CD4-positive, CD25-positive, alpha-beta regulatory T cell (primary cell): ENCODE data around the gene MAPT. TPM values are rescaled to one million over a fixed set of nuclear protein-coding genes. Genes with fewer than 3 reads are reported as not detected.
A peak's percentile ranks its signal among the peaks of the same experiment; 100 is the strongest.
"Not testable (repeated sequence)": the region's sequence is repeated elsewhere in the genome, so short reads cannot be mapped to it uniquely, and the experiment has no call there.

Experiments used
- ATAC-seq, 2 donors: fragments of 150-1000 bp; cut with Tn5 transposase; one replicate each; pipeline ENCODE4 v1.10.0; 2021; ENCODE audit warnings: low read depth in 2 of 2, moderate number of reproducible peaks in 2 of 2, moderate library complexity in 1 of 2
- DNase-seq, 3 donors: peaks; one replicate each; pipeline versions ENCODE4 v3.0.0 to v3.0.0-alpha.2; 2012 to 2022; ENCODE audit warnings: mixed read lengths in 1 of 3
- H3K27ac ChIP-seq: one replicate; pipeline ENCODE4 v1.7.0; 2013; ENCODE audit warnings: mild to moderate bottlenecking, low read length; ENCODE audit not compliant: insufficient read depth, poor library complexity, severe bottlenecking
- H3K27me3 ChIP-seq: one replicate; pipeline ENCODE4 v1.7.0; 2013; ENCODE audit warnings: low read length; ENCODE audit not compliant: control insufficient read depth, insufficient read depth
- H3K36me3 ChIP-seq: one replicate; pipeline ENCODE4 v1.7.0; 2013; ENCODE audit warnings: mild to moderate bottlenecking, low read length, moderate library complexity; ENCODE audit not compliant: control insufficient read depth, insufficient read depth
- H3K4me1 ChIP-seq: 2 replicates; pipeline ENCODE4 v1.7.0; 2013; ENCODE audit warnings: mild to moderate bottlenecking, low read length; ENCODE audit not compliant: insufficient read depth, control insufficient read depth, poor library complexity, severe bottlenecking
- H3K4me3 ChIP-seq: one replicate; pipeline ENCODE4 v1.7.0; 2013; ENCODE audit warnings: low read depth, mild to moderate bottlenecking, low read length, moderate library complexity
- H3K9me3 ChIP-seq, 2 experiments: 1 replicate in 1 of 2; 2 replicates in 1 of 2; pipeline ENCODE4 v1.7.0; 2013; ENCODE audit warnings: low read length in 2 of 2, mild to moderate bottlenecking in 1 of 2, moderate library complexity in 1 of 2; ENCODE audit not compliant: control insufficient read depth in 2 of 2
- H3K27ac Mint-ChIP-seq, 3 donors: one replicate each; pipeline ENCODE4 v1.8.0; 2020 to 2022; ENCODE audit warnings: mild to moderate bottlenecking in 3 of 3, mixed read lengths in 3 of 3, moderate library complexity in 2 of 3
- H3K27me3 Mint-ChIP-seq: one replicate; pipeline ENCODE4 v1.8.0; 2022; ENCODE audit warnings: mild to moderate bottlenecking, mixed read lengths
- H3K36me3 Mint-ChIP-seq: one replicate; pipeline ENCODE4 v1.8.0; 2020; ENCODE audit warnings: mixed read lengths
- H3K4me1 Mint-ChIP-seq, 4 donors: one replicate each; pipeline ENCODE4 v1.8.0; 2020 to 2022; ENCODE audit warnings: mixed read lengths in 4 of 4, mild to moderate bottlenecking in 1 of 4
- H3K4me3 Mint-ChIP-seq, 4 donors: one replicate each; pipeline ENCODE4 v1.8.0; 2020 to 2022; ENCODE audit warnings: mild to moderate bottlenecking in 4 of 4, mixed read lengths in 4 of 4, moderate library complexity in 3 of 4
- H3K9me3 Mint-ChIP-seq, 7 donors: one replicate each; pipeline ENCODE4 v1.8.0; 2020 to 2022; ENCODE audit warnings: mixed read lengths in 7 of 7, mild to moderate bottlenecking in 3 of 7, moderate library complexity in 2 of 7
- polyA plus RNA-seq, 4 donors: library from polyadenylated mRNA; unstranded; fragments of 300-500 nt; fragmentation: Illumina TruSeq; gene quantifications; one replicate each; pipeline ENCODE4 v1.2.3, GENCODE V29; 2021
- total RNA-seq: library from RNA; stranded (reverse); gene quantifications from one replicate; pipeline ENCODE4 v1.2.3, GENCODE V29; 2022

MAPT gene
- total and polyA plus RNA-seq, 5 donors from 2014 or later: 0.05 to 0.69 (median 0.16) TPM; not detected in 2

GRCh38 chr17:45852535-45853297, 41.6 kb upstream of the MAPT start:
- Mint-ChIP-seq H3K4me1 (peaks cover 0 to 4% (median 3%) of the 10 kb centered on the region in 4 donors), H3K36me3 (no peaks in the 10 kb centered on the region), H3K27ac (no peak overlapping the region), H3K9me3 (peaks cover 0 to 6% (median 0%) of the 10 kb centered on the region in 7 donors), H3K4me3 (peak overlapping the region in 1 of 4 donors; percentile 14), H3K27me3 (peaks cover 24% of the 10 kb centered on the region)
- Histone ChIP-seq H3K4me3 (no peak overlapping the region), H3K9me3 (no peaks in the 10 kb centered on the region), H3K27me3 (peaks cover 3% of the 10 kb centered on the region), H3K4me1 (no peaks in the 10 kb centered on the region), H3K27ac (no peak overlapping the region), H3K36me3 (no peaks in the 10 kb centered on the region)
- ATAC-seq: no peak
- DNase-seq: peak; percentile 23 to 64 (median 32)

GRCh38 chr17:45854209-45854608, 40.1 kb upstream of the MAPT start:
- H3K4me1 Mint-ChIP-seq: peaks cover 0 to 4% (median 3%) of the 10 kb centered on the region in 4 donors
- ATAC-seq (no peak), DNase-seq (no peak)
- Histone ChIP-seq H3K9me3 (no peaks in the 10 kb centered on the region), H3K27me3 (peaks cover 3% of the 10 kb centered on the region), H3K4me1 (no peaks in the 10 kb centered on the region), H3K36me3 (no peaks in the 10 kb centered on the region), H3K4me3 (no peak overlapping the region), H3K27ac (no peak overlapping the region)
- no peaks in the 10 kb centered on the region for H3K36me3 Mint-ChIP-seq
- H3K9me3 Mint-ChIP-seq: peaks cover 0 to 3% (median 0%) of the 10 kb centered on the region in 7 donors
- peaks cover 33% of the 10 kb centered on the region for H3K27me3 Mint-ChIP-seq
- no peak overlapping the region for H3K27ac Mint-ChIP-seq
- no peak overlapping the region for H3K4me3 Mint-ChIP-seq

GRCh38 chr17:45855691-45856336, 38.5 kb upstream of the MAPT start:
- Histone ChIP-seq H3K9me3 (no peaks in the 10 kb centered on the region), H3K4me1 (no peaks in the 10 kb centered on the region), H3K27ac (no peak overlapping the region), H3K36me3 (no peaks in the 10 kb centered on the region), H3K27me3 (peaks cover 3% of the 10 kb centered on the region), H3K4me3 (no peak overlapping the region)
- Mint-ChIP-seq H3K27me3 (peaks cover 30% of the 10 kb centered on the region), H3K36me3 (no peaks in the 10 kb centered on the region), H3K27ac (no peak overlapping the region), H3K9me3 (peaks cover 0 to 3% (median 0%) of the 10 kb centered on the region in 7 donors), H3K4me1 (peaks cover 0 to 4% (median 3%) of the 10 kb centered on the region in 4 donors), H3K4me3 (no peak overlapping the region)
- ATAC-seq: no peak
- no peak for DNase-seq

- no peaks in the 10 kb centered on the region for H3K27me3 ChIP-seq
- no peak overlapping the region for H3K27ac Mint-ChIP-seq
Measured at GRCh38 chr17:45857977-45858708, 36.2 kb upstream of the MAPT start.

GRCh38 chr17:45861165-45861564, 33.2 kb upstream of the MAPT start:
- no peaks in the 10 kb centered on the region for H3K36me3 Mint-ChIP-seq
- Histone ChIP-seq H3K27me3 (no peaks in the 10 kb centered on the region), H3K4me3 (no peak overlapping the region), H3K27ac (no peak overlapping the region), H3K4me1 (no peaks in the 10 kb centered on the region), H3K9me3 (no peaks in the 10 kb centered on the region), H3K36me3 (no peaks in the 10 kb centered on the region)
- peak overlapping the region in 1 of 3 donors; percentile 66 for H3K27ac Mint-ChIP-seq
- no peak for ATAC-seq
- no peak overlapping the region for H3K4me3 Mint-ChIP-seq
- DNase-seq: no peak
- peaks cover 27% of the 10 kb centered on the region for H3K27me3 Mint-ChIP-seq
- peaks cover 0 to 12% (median 4%) of the 10 kb centered on the region in 4 donors for H3K4me1 Mint-ChIP-seq
- H3K9me3 Mint-ChIP-seq: peaks cover 0 to 2% (median 0%) of the 10 kb centered on the region in 7 donors

More at GRCh38 chr17:45857977-45858708, 36.2 kb upstream of the MAPT start:
- Histone ChIP-seq H3K4me1 (no peaks in the 10 kb centered on the region), H3K9me3 (no peaks in the 10 kb centered on the region), H3K4me3 (no peak overlapping the region), H3K36me3 (no peaks in the 10 kb centered on the region), H3K27ac (no peak overlapping the region)
- ATAC-seq: no peak
- H3K4me1 Mint-ChIP-seq: no peaks in the 10 kb centered on the region
- H3K9me3 Mint-ChIP-seq: peaks cover 0 to 3% (median 0%) of the 10 kb centered on the region in 7 donors
- DNase-seq: no peak
- H3K27me3 Mint-ChIP-seq: peaks cover 19% of the 10 kb centered on the region
- H3K4me3 Mint-ChIP-seq: no peak overlapping the region
- H3K36me3 Mint-ChIP-seq: no peaks in the 10 kb centered on the region

- H3K27ac Mint-ChIP-seq, DNase-seq, H3K27ac ChIP-seq, H3K4me3 Mint-ChIP-seq, H3K9me3 Mint-ChIP-seq, H3K36me3 ChIP-seq, H3K4me1 ChIP-seq, H3K9me3 ChIP-seq, H3K36me3 Mint-ChIP-seq, H3K4me3 ChIP-seq, H3K27me3 ChIP-seq, ATAC-seq: not testable (repeated sequence)
- Mint-ChIP-seq H3K27me3 (peaks cover 25% of the 10 kb centered on the region), H3K4me1 (peaks cover 0 to 12% (median 4%) of the 10 kb centered on the region in 4 donors)
Measured at GRCh38 chr17:45862127-45862526, 32.2 kb upstream of the MAPT start.

GRCh38 chr17:45863857-45864654, 30.3 kb upstream of the MAPT start:
- peak in 1 of 3 donors; percentile 81 for DNase-seq
- H3K36me3 ChIP-seq: no peaks in the 10 kb centered on the region
- peak in 1 of 2 donors; percentile 64 for ATAC-seq
- peak overlapping the region in 1 of 4 donors; percentile 44 for H3K4me3 Mint-ChIP-seq
- peak overlapping the region in 1 of 3 donors; percentile 3 for H3K27ac Mint-ChIP-seq
- no peak overlapping the region for H3K4me3 ChIP-seq
- no peaks in the 10 kb centered on the region for H3K4me1 ChIP-seq
- H3K27ac ChIP-seq: no peak overlapping the region
- no peaks in the 10 kb centered on the region for H3K9me3 ChIP-seq
- no peaks in the 10 kb centered on the region for H3K36me3 Mint-ChIP-seq
- peaks cover 0 to 12% (median 4%) of the 10 kb centered on the region in 4 donors for H3K4me1 Mint-ChIP-seq
- H3K27me3 Mint-ChIP-seq: peaks cover 21% of the 10 kb centered on the region
- no peaks in the 10 kb centered on the region for H3K27me3 ChIP-seq
- peaks cover 0 to 2% (median 0%) of the 10 kb centered on the region in 7 donors for H3K9me3 Mint-ChIP-seq
